ENCODE measurements around the gene SCN3A. TPM values are rescaled to one million over a fixed set of nuclear protein-coding genes. Genes with fewer than 3 reads are reported as not detected.

Gene SCN3A
- total and polyA plus RNA-seq, 5 donors from 2014 or later: 0.09 TPM; not detected in 4

DNA sequence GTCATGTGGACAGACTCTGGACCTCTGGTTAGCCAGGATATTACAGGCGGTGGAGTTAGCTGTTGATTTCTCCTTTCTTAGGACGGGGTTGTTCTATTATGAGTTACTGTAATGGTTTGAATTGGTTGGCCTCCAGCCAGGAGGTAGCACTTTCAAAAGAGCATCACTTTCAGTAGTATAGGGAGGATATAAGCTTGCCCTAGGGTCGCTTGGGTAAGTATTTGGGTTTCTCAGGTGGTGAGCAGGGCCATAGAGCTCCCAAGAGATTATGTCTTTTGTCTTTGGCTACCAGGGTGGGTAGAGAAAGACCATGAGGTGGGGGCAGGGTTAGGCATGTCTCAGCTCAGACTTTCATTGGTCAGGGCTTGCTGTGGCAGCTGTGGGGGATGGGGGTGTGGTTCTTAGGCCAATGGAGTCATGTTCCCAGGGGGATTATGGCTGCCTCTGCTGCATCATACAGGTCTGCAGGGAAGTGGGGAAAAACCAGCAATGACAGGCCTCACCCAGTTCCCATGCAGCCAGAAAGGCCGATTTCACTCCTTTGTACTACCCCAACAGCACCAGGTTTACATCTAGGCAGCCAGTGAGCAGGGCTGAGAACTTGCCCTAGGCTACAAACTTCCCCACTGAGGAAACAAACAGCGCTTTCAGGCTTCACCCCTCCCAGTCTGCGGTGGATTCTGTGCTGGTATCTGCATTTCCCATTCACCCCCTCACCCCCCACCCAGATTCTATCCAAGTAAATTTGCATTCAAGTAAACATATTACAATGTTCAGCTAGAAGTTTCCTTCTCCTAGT is 159.1 kb downstream of the SCN3A start:
- no peak overlapping the region for H3K4me3 ChIP-seq (ENCODE audit: low read depth, low read length)
- Mint-ChIP-seq H3K9me3 (peaks cover 0 to 5% (median 0%) of the 10 kb centered on the region in 7 donors), H3K36me3 (no peaks in the 10 kb centered on the region), H3K4me3 (no peak overlapping the region), H3K27me3 (no peaks in the 10 kb centered on the region), H3K4me1 (no peaks in the 10 kb centered on the region), H3K27ac (no peak overlapping the region)
- ATAC-seq (ENCODE audit: low read depth in 2 of 2) (no peak), DNase-seq (no peak)
- no peaks in the 10 kb centered on the region for H3K4me1 ChIP-seq (ENCODE audit: control insufficient read depth, insufficient read depth, low read length, poor library complexity, severe bottlenecking)
- no peak overlapping the region for H3K27ac ChIP-seq (ENCODE audit: insufficient read depth, low read length, poor library complexity, severe bottlenecking)
- H3K27me3 ChIP-seq (ENCODE audit: control insufficient read depth, insufficient read depth, low read length): no peaks in the 10 kb centered on the region
- H3K36me3 ChIP-seq (ENCODE audit: control insufficient read depth, insufficient read depth, low read length): no peaks in the 10 kb centered on the region
- H3K9me3 ChIP-seq (ENCODE audit: control insufficient read depth in 2 of 2, low read length in 2 of 2): peaks cover 0 to 2% of the 10 kb centered on the region in 2 experiments

Other genes starting within 250 kb of the SCN3A start
- gene SLC38A11, start 248.5 kb downstream of the SCN3A start, total RNA-seq: not detected
- gene SLC38A11, start 248.5 kb downstream of the SCN3A start, polyA plus RNA-seq: not detected
- not detected for gene SCN2A, start 35.4 kb upstream of the SCN3A start, total RNA-seq
- gene SCN2A, start 35.4 kb upstream of the SCN3A start, polyA plus RNA-seq: not detected

Data from CD4-positive, CD25-positive, alpha-beta regulatory T cell (primary cell).